DOHH2 (cell line): Measurements from ENCODE around the gene BARX2.

Experiments
- H3F3A ChIP-seq: fragments of 200-600 bp; sonication (generic), shearing (Covaris generic); 2 replicates; pipeline ENCODE4 v1.6.0; 2016; ENCODE audit warnings: antibody characterized with exemption, mild to moderate bottlenecking; ENCODE audit not compliant: control insufficient read depth, insufficient read depth
- H3K27ac ChIP-seq: fragments of 200-600 bp; sonication (generic); 2 replicates; pipeline ENCODE4 v1.5.1; 2014; ENCODE audit warnings: low read depth, mild to moderate bottlenecking, low read length, moderate library complexity
- H3K27me3 ChIP-seq: fragments of 200-600 bp; sonication (generic); 2 replicates; pipeline ENCODE4 v1.6.1; 2014; ENCODE audit warnings: mild to moderate bottlenecking, low read length, mixed read lengths; ENCODE audit not compliant: control insufficient read depth
- H3K36me3 ChIP-seq: fragments of 200-600 bp; sonication (generic); 2 replicates; pipeline ENCODE4 v1.6.1; 2014; ENCODE audit warnings: mild to moderate bottlenecking, low read length, moderate library complexity, mixed read lengths; ENCODE audit not compliant: control insufficient read depth
- H3K4me1 ChIP-seq: fragments of 200-600 bp; sonication (generic); 2 replicates; pipeline ENCODE4 v1.6.1; 2014; ENCODE audit warnings: mild to moderate bottlenecking, low read length, mixed read lengths; ENCODE audit not compliant: control insufficient read depth
- H3K4me2 ChIP-seq: fragments of 200-600 bp; sonication (generic); 2 replicates; pipeline ENCODE4 v1.6.0; 2014; ENCODE audit warnings: mild to moderate bottlenecking, low read length, moderate library complexity
- H3K4me3 ChIP-seq: fragments of 200-600 bp; sonication (generic); 2 replicates; pipeline ENCODE4 v1.5.1; 2014; ENCODE audit warnings: mild to moderate bottlenecking, low read length, mixed read lengths
- H3K79me2 ChIP-seq: fragments of 200-600 bp; sonication (generic); 2 replicates; pipeline ENCODE4 v1.6.1; 2014; ENCODE audit warnings: mild to moderate bottlenecking, low read length, mixed read lengths; ENCODE audit not compliant: control insufficient read depth
- H3K9me2 ChIP-seq: fragments of 200-600 bp; sonication (generic); replicated peaks from 2 replicates; pipeline ENCODE4 v1.6.1; 2014; ENCODE audit warnings: mild to moderate bottlenecking, low read length, mixed read lengths; ENCODE audit not compliant: control insufficient read depth
- H3K9me3 ChIP-seq: fragments of 200-600 bp; sonication (generic); 2 replicates; pipeline ENCODE4 v1.6.1; 2014; ENCODE audit warnings: antibody characterized with exemption, low read length, mixed read lengths; ENCODE audit not compliant: control insufficient read depth, insufficient read depth
- H4K20me1 ChIP-seq: fragments of 200-600 bp; sonication (generic); 2 replicates; pipeline ENCODE4 v1.6.0; 2014; ENCODE audit warnings: low read depth, mild to moderate bottlenecking, antibody characterized with exemption, low read length, moderate library complexity; ENCODE audit not compliant: control insufficient read depth, insufficient read depth
- EZH2phosphoT487 ChIP-seq: fragments of 200-600 bp; sonication (generic); IDR thresholded peaks from 2 replicates; pipeline ENCODE4 v1.6.1; 2017; ENCODE audit warnings: borderline replicate concordance, mild to moderate bottlenecking, antibody characterized with exemption, low read length, moderate library complexity, mixed read lengths
- TF ChIP-seq, protein P1 (sequence below): fragments of 200-600 bp; sonication (generic); IDR thresholded peaks from one replicate; pipeline ENCODE4 v1.5.1; 2014; ENCODE audit warnings: antibody characterized with exemption, mild to moderate bottlenecking, low read depth, low read length; ENCODE audit not compliant: poor library complexity, severe bottlenecking

BARX2 gene

GRCh38 chr11:129451524-129451923 lies 75.9 kb downstream of the BARX2 start:
- H3K9me2 ChIP-seq: no peaks in the 10 kb centered on the region
- no peak overlapping the region for H3K27ac ChIP-seq
- no peaks in the 10 kb centered on the region for H3K27me3 ChIP-seq
- H3K79me2 ChIP-seq: no peaks in the 10 kb centered on the region
- no peaks in the 10 kb centered on the region for H3K9me3 ChIP-seq
- H4K20me1 ChIP-seq: no peaks in the 10 kb centered on the region
- H3F3A ChIP-seq: no peaks in the 10 kb centered on the region
- no peaks in the 10 kb centered on the region for H3K4me1 ChIP-seq
- no peak overlapping the region for H3K4me3 ChIP-seq
- H3K36me3 ChIP-seq: no peaks in the 10 kb centered on the region
- no peak overlapping the region for H3K4me2 ChIP-seq
- TF ChIP-seq EZH2phosphoT487: no peak
- TF ChIP-seq, protein P1, sequence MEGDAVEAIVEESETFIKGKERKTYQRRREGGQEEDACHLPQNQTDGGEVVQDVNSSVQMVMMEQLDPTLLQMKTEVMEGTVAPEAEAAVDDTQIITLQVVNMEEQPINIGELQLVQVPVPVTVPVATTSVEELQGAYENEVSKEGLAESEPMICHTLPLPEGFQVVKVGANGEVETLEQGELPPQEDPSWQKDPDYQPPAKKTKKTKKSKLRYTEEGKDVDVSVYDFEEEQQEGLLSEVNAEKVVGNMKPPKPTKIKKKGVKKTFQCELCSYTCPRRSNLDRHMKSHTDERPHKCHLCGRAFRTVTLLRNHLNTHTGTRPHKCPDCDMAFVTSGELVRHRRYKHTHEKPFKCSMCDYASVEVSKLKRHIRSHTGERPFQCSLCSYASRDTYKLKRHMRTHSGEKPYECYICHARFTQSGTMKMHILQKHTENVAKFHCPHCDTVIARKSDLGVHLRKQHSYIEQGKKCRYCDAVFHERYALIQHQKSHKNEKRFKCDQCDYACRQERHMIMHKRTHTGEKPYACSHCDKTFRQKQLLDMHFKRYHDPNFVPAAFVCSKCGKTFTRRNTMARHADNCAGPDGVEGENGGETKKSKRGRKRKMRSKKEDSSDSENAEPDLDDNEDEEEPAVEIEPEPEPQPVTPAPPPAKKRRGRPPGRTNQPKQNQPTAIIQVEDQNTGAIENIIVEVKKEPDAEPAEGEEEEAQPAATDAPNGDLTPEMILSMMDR: no peak

- no peaks in the 10 kb centered on the region for H3F3A ChIP-seq
- no peak overlapping the region for H3K4me2 ChIP-seq
- H3K4me3 ChIP-seq: no peak overlapping the region
- H3K9me2 ChIP-seq: no peaks in the 10 kb centered on the region
- H4K20me1 ChIP-seq: no peaks in the 10 kb centered on the region
- H3K36me3 ChIP-seq: no peaks in the 10 kb centered on the region
- H3K79me2 ChIP-seq: no peaks in the 10 kb centered on the region
- TF ChIP-seq, protein P1: no peak
- no peak for TF ChIP-seq EZH2phosphoT487
- H3K27me3 ChIP-seq: no peaks in the 10 kb centered on the region
- no peaks in the 10 kb centered on the region for H3K9me3 ChIP-seq
- no peak overlapping the region for H3K27ac ChIP-seq
- no peaks in the 10 kb centered on the region for H3K4me1 ChIP-seq
These were observed 77.7 kb downstream of the BARX2 start for GRCh38 chr11:129453293-129453721.

DNA sequence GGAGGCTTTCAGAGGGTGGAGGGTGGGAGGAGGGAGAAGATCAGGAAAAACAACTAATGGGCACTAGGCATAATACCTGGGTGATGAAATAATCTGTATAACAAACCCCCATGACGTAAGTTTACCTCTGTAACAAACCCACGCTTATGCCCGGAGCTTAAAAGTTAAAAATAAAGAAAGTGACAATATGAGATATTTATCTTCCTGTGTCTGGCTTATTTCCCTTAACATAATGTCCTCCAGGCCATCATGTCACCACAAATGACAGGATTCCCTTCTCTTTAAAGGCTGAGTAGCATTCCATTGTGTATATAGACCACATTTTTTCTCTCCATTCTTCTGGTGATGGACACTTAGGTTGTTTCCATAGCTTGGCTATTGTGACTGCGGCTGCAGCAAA lies 79.5 kb downstream of the BARX2 start:
- no peak overlapping the region for H3K4me2 ChIP-seq
- TF ChIP-seq, protein P1: no peak
- TF ChIP-seq EZH2phosphoT487: no peak
- no peaks in the 10 kb centered on the region for H3K27me3 ChIP-seq

More for the DNA sequence above, 79.5 kb downstream of the BARX2 start:
- Histone ChIP-seq H3K79me2 (no peaks in the 10 kb centered on the region), H3K4me3 (no peak overlapping the region), H4K20me1 (no peaks in the 10 kb centered on the region), H3K9me2 (no peaks in the 10 kb centered on the region), H3K36me3 (no peaks in the 10 kb centered on the region), H3K4me1 (no peaks in the 10 kb centered on the region), H3F3A (no peaks in the 10 kb centered on the region), H3K9me3 (no peaks in the 10 kb centered on the region), H3K27ac (no peak overlapping the region)
